Gastroesophageal sphincter (tissue), 3 donors: ENCODE data around the gene HESX1.

Experiments
- CTCF ChIP-seq, 4 experiments: fragments of 200-600 bp in 2 of 4; fragments of 450-650 bp in 2 of 4; sonication (generic) in 1 of 4; IDR thresholded peaks; one replicate each; pipeline ENCODE4 v1.5.1; 2017 to 2019; ENCODE audit warnings: antibody characterized with exemption in 4 of 4, mild to moderate bottlenecking in 2 of 4, moderate library complexity in 2 of 4
- POLR2AphosphoS5 ChIP-seq: sonication (generic); formaldehyde crosslinking; IDR thresholded peaks from one replicate; pipeline ENCODE4 v1.6.1; 2017; ENCODE audit warnings: antibody characterized with exemption

- TF ChIP-seq POLR2AphosphoS5, result no peak
- TF ChIP-seq CTCF (IDR thresholded peaks at IDR 0.05), result no peak
Measured at GRCh38 chr3:57151021-57151449, 48.7 kb downstream of the HESX1 start.
